ENCODE results near the gene PARD3B. TPM values are rescaled to one million over a fixed set of nuclear protein-coding genes. Genes with fewer than 3 reads are reported as not detected.

PARD3B gene
- total and polyA plus RNA-seq, 10 of the 15 experiments (the other 5 are each of a cell fraction or from before 2014, with no cell fraction given): 0.01 to 0.54 (median 0.07) TPM; not detected in 7

- no peak overlapping the region for H3K9ac ChIP-seq (ENCODE audit: control insufficient read depth, insufficient read depth, low read length)
- CTCF ChIA-PET: no interaction called here
- H3K9me3 ChIP-seq (replicated peaks; ENCODE audit: control insufficient read depth, insufficient read depth, low read length): no peaks in the 10 kb centered on the region
- no peaks in the 10 kb centered on the region for H3K4me1 ChIP-seq (ENCODE audit: control insufficient read depth, insufficient read depth, low read length)
- no peaks in the 10 kb centered on the region for H4K20me1 ChIP-seq (ENCODE audit: control insufficient read depth, insufficient read depth)
- no TSS peak for BruUV-seq (replicated peaks)
- DNase-seq (ENCODE audit: low read depth, low spot score): no peak
- no peak for TF ChIP-seq NFIC (IDR thresholded peaks at IDR 0.05; ENCODE audit: low read depth, low read length)
- TF ChIP-seq, protein P1, sequence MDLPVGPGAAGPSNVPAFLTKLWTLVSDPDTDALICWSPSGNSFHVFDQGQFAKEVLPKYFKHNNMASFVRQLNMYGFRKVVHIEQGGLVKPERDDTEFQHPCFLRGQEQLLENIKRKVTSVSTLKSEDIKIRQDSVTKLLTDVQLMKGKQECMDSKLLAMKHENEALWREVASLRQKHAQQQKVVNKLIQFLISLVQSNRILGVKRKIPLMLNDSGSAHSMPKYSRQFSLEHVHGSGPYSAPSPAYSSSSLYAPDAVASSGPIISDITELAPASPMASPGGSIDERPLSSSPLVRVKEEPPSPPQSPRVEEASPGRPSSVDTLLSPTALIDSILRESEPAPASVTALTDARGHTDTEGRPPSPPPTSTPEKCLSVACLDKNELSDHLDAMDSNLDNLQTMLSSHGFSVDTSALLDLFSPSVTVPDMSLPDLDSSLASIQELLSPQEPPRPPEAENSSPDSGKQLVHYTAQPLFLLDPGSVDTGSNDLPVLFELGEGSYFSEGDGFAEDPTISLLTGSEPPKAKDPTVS (IDR thresholded peaks at IDR 0.05; ENCODE audit: low read depth, low read length): no peak
- TF ChIP-seq SIN3A (IDR thresholded peaks at IDR 0.05; ENCODE audit: low read depth, low read length): no peak
- no peak for TF ChIP-seq ETV6 (conservative IDR thresholded peaks at IDR 0.05 in 1 of 2, IDR thresholded peaks at IDR 0.05 in 1 of 2; ENCODE audit: borderline replicate concordance in 1 of 2, low read depth in 1 of 2)
- no peak for TF ChIP-seq JUNB (IDR thresholded peaks at IDR 0.05)
- TF ChIP-seq BMI1 (IDR thresholded peaks at IDR 0.05; ENCODE audit: borderline replicate concordance): no peak
- no peak for TF ChIP-seq KLF5 (IDR thresholded peaks at IDR 0.05; ENCODE audit: partially characterized antibody)
- TF ChIP-seq EP300 (IDR thresholded peaks at IDR 0.05; ENCODE audit: borderline replicate concordance in 1 of 2, control insufficient read depth in 1 of 2, low read depth in 2 of 2, low read length in 2 of 2): no peak
- no peak for TF ChIP-seq DPF2 (IDR thresholded peaks at IDR 0.05)
- TF ChIP-seq MXI1 (IDR thresholded peaks at IDR 0.05; ENCODE audit: low read depth, low read length): no peak
- TF ChIP-seq POLR2AphosphoS5 (IDR thresholded peaks at IDR 0.05; ENCODE audit: low read length): no peak
- TF ChIP-seq RBBP5 (conservative IDR thresholded peaks at IDR 0.05): no peak
- no peak for TF ChIP-seq USF1 (IDR thresholded peaks at IDR 0.05; ENCODE audit: borderline replicate concordance, extremely low read length, insufficient read depth, low read depth, low read length)
- TF ChIP-seq GABPA (IDR thresholded peaks at IDR 0.05; ENCODE audit: low read depth): no peak
- TF ChIP-seq, protein P2, sequence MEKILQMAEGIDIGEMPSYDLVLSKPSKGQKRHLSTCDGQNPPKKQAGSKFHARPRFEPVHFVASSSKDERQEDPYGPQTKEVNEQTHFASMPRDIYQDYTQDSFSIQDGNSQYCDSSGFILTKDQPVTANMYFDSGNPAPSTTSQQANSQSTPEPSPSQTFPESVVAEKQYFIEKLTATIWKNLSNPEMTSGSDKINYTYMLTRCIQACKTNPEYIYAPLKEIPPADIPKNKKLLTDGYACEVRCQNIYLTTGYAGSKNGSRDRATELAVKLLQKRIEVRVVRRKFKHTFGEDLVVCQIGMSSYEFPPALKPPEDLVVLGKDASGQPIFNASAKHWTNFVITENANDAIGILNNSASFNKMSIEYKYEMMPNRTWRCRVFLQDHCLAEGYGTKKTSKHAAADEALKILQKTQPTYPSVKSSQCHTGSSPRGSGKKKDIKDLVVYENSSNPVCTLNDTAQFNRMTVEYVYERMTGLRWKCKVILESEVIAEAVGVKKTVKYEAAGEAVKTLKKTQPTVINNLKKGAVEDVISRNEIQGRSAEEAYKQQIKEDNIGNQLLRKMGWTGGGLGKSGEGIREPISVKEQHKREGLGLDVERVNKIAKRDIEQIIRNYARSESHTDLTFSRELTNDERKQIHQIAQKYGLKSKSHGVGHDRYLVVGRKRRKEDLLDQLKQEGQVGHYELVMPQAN (conservative IDR thresholded peaks at IDR 0.05): no peak
- H3K4me3 ChIP-seq: no peak overlapping the region
- H3K27ac ChIP-seq (ENCODE audit: control insufficient read depth, insufficient read depth): no peak overlapping the region
- POLR2A ChIA-PET: no interaction called here
- SMC1A ChIA-PET (ENCODE audit: uncharacterized antibody, unreplicated experiment): no interaction called here
- no peak for ATAC-seq
- RAD21 ChIA-PET (ENCODE audit: unreplicated experiment): no interaction called here
- no peak for FAIRE-seq
- no peak overlapping the region for H3K4me2 ChIP-seq (ENCODE audit: control insufficient read depth, insufficient read depth)
- no peaks in the 10 kb centered on the region for H3K36me3 ChIP-seq (ENCODE audit: control insufficient read depth in 2 of 2, insufficient read depth in 2 of 2, low read length in 1 of 2)
- H3K79me2 ChIP-seq (ENCODE audit: control insufficient read depth, insufficient read depth, low read length): no peaks in the 10 kb centered on the region
- no peak overlapping the region for H2AFZ ChIP-seq (ENCODE audit: control insufficient read depth, low read depth, low read length)
- 8% methylated on average over 5 of the region's 5 CpGs for WGBS (ENCODE audit: insufficient coverage, insufficient replicate concordance, low lambda C conversion rate, missing lambda C conversion rate)
- no peaks in the 10 kb centered on the region; a peak in 1 of 4 replicates for H3K27me3 ChIP-seq (replicated peaks in 1 of 2; ENCODE audit: control insufficient read depth in 2 of 2, insufficient read depth in 2 of 2, low read length in 1 of 2)
- in situ Hi-C loops (cut with MboI) (no loop called here), intact Hi-C loops (cut with micrococcal nuclease; ENCODE audit: unreplicated experiment) (no loop called here)
These were observed 648.0 kb downstream of the PARD3B start for GRCh38 chr2:205193125-205193835.
